Nephron progenitor cell (in vitro differentiated cells): ENCODE measurements around the gene MSL3B.

Experiments used
- DNase-seq: peaks from one replicate; pipeline ENCODE4 v3.0.0; 2021
- H3K27ac Mint-ChIP-seq: 2 replicates; pipeline ENCODE4 v1.8.0; 2021; ENCODE audit warnings: mild to moderate bottlenecking, moderate library complexity, mixed read lengths
- H3K27me3 Mint-ChIP-seq: 2 replicates; pipeline ENCODE4 v1.8.0; 2021; ENCODE audit warnings: mild to moderate bottlenecking, low read depth, mixed read lengths; ENCODE audit not compliant: poor library complexity
- H3K36me3 Mint-ChIP-seq: 2 replicates; pipeline ENCODE4 v1.8.0; 2021; ENCODE audit warnings: low read depth, mixed read lengths
- H3K4me1 Mint-ChIP-seq: 2 replicates; pipeline ENCODE4 v1.8.0; 2021; ENCODE audit warnings: mixed read lengths
- H3K4me3 Mint-ChIP-seq: 2 replicates; pipeline ENCODE4 v1.8.0; 2021; ENCODE audit warnings: mild to moderate bottlenecking, moderate library complexity, mixed read lengths
- H3K9me3 Mint-ChIP-seq: 2 replicates; pipeline ENCODE4 v1.8.0; 2021; ENCODE audit warnings: mild to moderate bottlenecking, moderate library complexity, mixed read lengths
- CTCF ChIP-seq: fragments of 200-600 bp; sonication (generic); IDR thresholded peaks from 2 replicates; pipeline ENCODE4 v1.5.0; 2021; ENCODE audit warnings: antibody characterized with exemption

The MSL3B gene

GRCh38 chr2:233820774-233821105 is 47.4 kb downstream of the MSL3B start:
- Mint-ChIP-seq H3K4me3 (no peak overlapping the region), H3K4me1 (peaks cover 17% of the 10 kb centered on the region), H3K27ac (no peak overlapping the region), H3K9me3 (peaks cover 4% of the 10 kb centered on the region), H3K36me3 (no peaks in the 10 kb centered on the region), H3K27me3 (peaks cover 15% of the 10 kb centered on the region)
- DNase-seq = no peak
- no peak for TF ChIP-seq CTCF

GRCh38 chr2:233819884-233820773 is 48.1 kb downstream of the MSL3B start:
- no peak for DNase-seq
- TF ChIP-seq CTCF = no peak
- no peak overlapping the region for H3K4me3 Mint-ChIP-seq
- no peaks in the 10 kb centered on the region for H3K36me3 Mint-ChIP-seq
- no peak overlapping the region for H3K27ac Mint-ChIP-seq
- peaks cover 15% of the 10 kb centered on the region for H3K27me3 Mint-ChIP-seq
- H3K4me1 Mint-ChIP-seq = peaks cover 17% of the 10 kb centered on the region
- H3K9me3 Mint-ChIP-seq = no peaks in the 10 kb centered on the region

- Mint-ChIP-seq H3K36me3 (no peaks in the 10 kb centered on the region), H3K4me3 (no peak overlapping the region), H3K27me3 (peaks cover 25% of the 10 kb centered on the region), H3K4me1 (peaks cover 19% of the 10 kb centered on the region), H3K9me3 (no peaks in the 10 kb centered on the region), H3K27ac (no peak overlapping the region)
- no peak for DNase-seq
- TF ChIP-seq CTCF = no peak
Observed at GRCh38 chr2:233818639-233819621, 49.3 kb downstream of the MSL3B start.

GRCh38 chr2:233817995-233818638 is 50.1 kb downstream of the MSL3B start:
- no peak overlapping the region for H3K4me3 Mint-ChIP-seq
- H3K27ac Mint-ChIP-seq = no peak overlapping the region
- no peak for DNase-seq
- no peaks in the 10 kb centered on the region for H3K9me3 Mint-ChIP-seq
- H3K4me1 Mint-ChIP-seq = peaks cover 25% of the 10 kb centered on the region
- H3K36me3 Mint-ChIP-seq = no peaks in the 10 kb centered on the region
- H3K27me3 Mint-ChIP-seq = peaks cover 28% of the 10 kb centered on the region
- TF ChIP-seq CTCF = no peak

GRCh38 chr2:233817361-233817911 is 50.8 kb downstream of the MSL3B start:
- TF ChIP-seq CTCF = no peak
- no peaks in the 10 kb centered on the region for H3K36me3 Mint-ChIP-seq
- H3K4me1 Mint-ChIP-seq = peaks cover 25% of the 10 kb centered on the region
- H3K27ac Mint-ChIP-seq = no peak overlapping the region
- no peak overlapping the region for H3K4me3 Mint-ChIP-seq
- DNase-seq = no peak
- peaks cover 31% of the 10 kb centered on the region for H3K27me3 Mint-ChIP-seq
- no peaks in the 10 kb centered on the region for H3K9me3 Mint-ChIP-seq
